Endothelial cell of umbilical vein (primary cell): ENCODE data around the gene MED1. TPM values are rescaled to one million over a fixed set of nuclear protein-coding genes. Genes with fewer than 3 reads are reported as not detected.

Experiments
- BruUV-seq: library from RNA; stranded (reverse); fragments of 400-500 nt; replicated peaks from 2 replicates; lab custom pipeline; 2021; lab: Mats Ljungman, UMichigan
- CTCF ChIA-PET: fragments of 300-600, 350-600 bp; sonication (Branson Sonifier 250); formaldehyde crosslinking; loops from one replicate; lab custom pipeline; 2021; ENCODE audit warnings: antibody characterized with exemption, inconsistent platforms; lab: Charles Lee
- POLR2A ChIA-PET: fragments of 300-600, 350-600 bp; sonication (Branson Sonifier 250); formaldehyde crosslinking; loops from one replicate; lab custom pipeline; 2021; ENCODE audit warnings: antibody characterized with exemption, inconsistent platforms; lab: Charles Lee
- DNase-seq: peaks from one replicate; pipeline ENCODE4 v3.0.0-alpha.2; 2011; ENCODE audit warnings: low read depth, low spot score
- FAIRE-seq: peaks from 2 replicates; lab custom pipeline; 2011; peaks lifted over from hg19 to GRCh38; lab: Jason Lieb, UNC
- H2AFZ ChIP-seq: 2 replicates; pipeline ENCODE4 v1.6.0; 2012; ENCODE audit warnings: low read depth, low read length, control low read depth, inconsistent platforms
- H3K27ac ChIP-seq: 2 replicates; pipeline ENCODE4 v1.5.1; 2011; ENCODE audit warnings: low read depth, mild to moderate bottlenecking, control low read depth, low read length, moderate library complexity; ENCODE audit not compliant: insufficient read depth
- H3K27me3 ChIP-seq, 2 experiments: 2 replicates each; pipeline versions ENCODE4 v1.6.0 to v1.6.1; 2011; ENCODE audit warnings: low read length in 2 of 2, mixed read lengths in 1 of 2; ENCODE audit not compliant: control insufficient read depth in 2 of 2, insufficient read depth in 2 of 2
- H3K36me3 ChIP-seq, 2 experiments: 2 replicates in 1 of 2; 3 replicates in 1 of 2; pipeline ENCODE4 v1.5.1; 2011; ENCODE audit warnings: low read length in 2 of 2, mild to moderate bottlenecking in 1 of 2, moderate library complexity in 1 of 2; ENCODE audit not compliant: control insufficient read depth in 2 of 2, insufficient read depth in 2 of 2; ENCODE audit errors: extremely low read depth in 1 of 2
- H3K4me1 ChIP-seq: 3 replicates; pipeline ENCODE4 v1.5.1; 2011; ENCODE audit warnings: mild to moderate bottlenecking, low read length; ENCODE audit not compliant: control insufficient read depth, insufficient read depth; ENCODE audit errors: extremely low read depth
- H3K4me2 ChIP-seq: 2 replicates; pipeline ENCODE4 v1.6.1; 2011; ENCODE audit warnings: low read length, control low read depth, mixed read lengths; ENCODE audit not compliant: insufficient read depth
- H3K4me3 ChIP-seq, 3 experiments: fragments of 200-600 bp in 1 of 3; sonication (generic), shearing (Covaris generic) in 1 of 3; replicated peaks in 1 of 3; 2 replicates each; pipeline ENCODE4 v1.5.1; 2011 to 2016; ENCODE audit warnings: control low read depth in 3 of 3, low read length in 3 of 3, mild to moderate bottlenecking in 2 of 3, inconsistent platforms in 1 of 3, low read depth in 1 of 3, moderate library complexity in 1 of 3; ENCODE audit not compliant: insufficient read depth in 1 of 3
- H3K79me2 ChIP-seq: 2 replicates; pipeline ENCODE4 v1.6.0; 2012; ENCODE audit warnings: low read length, inconsistent platforms; ENCODE audit not compliant: control insufficient read depth, insufficient read depth
- H3K9ac ChIP-seq: replicated peaks from 2 replicates; pipeline ENCODE3; 2011; ENCODE audit warnings: low read length, control low read depth; ENCODE audit not compliant: insufficient read depth; ENCODE audit errors: extremely low read depth
- H3K9me1 ChIP-seq: replicated peaks from 3 replicates; pipeline ENCODE4 v1.6.0; 2011; ENCODE audit warnings: mild to moderate bottlenecking, low read length; ENCODE audit not compliant: control insufficient read depth, insufficient read depth; ENCODE audit errors: extremely low read depth
- H3K9me3 ChIP-seq: replicated peaks from 2 replicates; pipeline ENCODE4 v1.5.1; 2012; ENCODE audit warnings: low read length, inconsistent platforms; ENCODE audit not compliant: control insufficient read depth, insufficient read depth
- H4K20me1 ChIP-seq: replicated peaks from 2 replicates; pipeline ENCODE3; 2011; ENCODE audit warnings: mild to moderate bottlenecking, low read length; ENCODE audit not compliant: control insufficient read depth, insufficient read depth; ENCODE audit errors: extremely low read depth
- CTCF ChIP-seq, 2 donors: IDR thresholded peaks; 1 replicate in 1 of 2; 2 replicates in 1 of 2; pipeline ENCODE4 v1.5.1; 2011; ENCODE audit warnings: low read length in 2 of 2, mild to moderate bottlenecking in 2 of 2, moderate library complexity in 2 of 2, control low read depth in 1 of 2, inconsistent platforms in 1 of 2, low read depth in 1 of 2; ENCODE audit not compliant: insufficient read depth in 1 of 2; ENCODE audit errors: extremely low read depth in 1 of 2
- EZH2 ChIP-seq: IDR thresholded peaks from 2 replicates; pipeline ENCODE4 v1.6.1; 2012; ENCODE audit warnings: borderline replicate concordance, low read depth, mild to moderate bottlenecking, moderate library complexity, low read length, inconsistent platforms; ENCODE audit not compliant: severe bottlenecking
- FOS ChIP-seq: IDR thresholded peaks from 2 replicates; pipeline ENCODE4 v1.6.1; 2011; ENCODE audit warnings: mild to moderate bottlenecking, low read length, moderate library complexity, borderline replicate concordance; ENCODE audit not compliant: insufficient read depth
- GATA2 ChIP-seq: IDR thresholded peaks from 2 replicates; pipeline ENCODE4 v1.7.0; 2011; ENCODE audit warnings: low read depth, mild to moderate bottlenecking, moderate library complexity, mixed read lengths, low read length; ENCODE audit not compliant: insufficient read length, insufficient read depth
- JUN ChIP-seq: IDR thresholded peaks from 2 replicates; pipeline ENCODE4 v1.6.1; 2011; ENCODE audit warnings: borderline replicate concordance, low read depth; ENCODE audit not compliant: insufficient read length, insufficient read depth
- MAX ChIP-seq: IDR thresholded peaks from 2 replicates; pipeline ENCODE4 v1.6.1; 2011; ENCODE audit not compliant: insufficient read depth, insufficient read length
- MYC ChIP-seq: IDR thresholded peaks from one replicate; pipeline ENCODE4 v1.6.1; 2011; ENCODE audit warnings: mild to moderate bottlenecking, low read depth, low read length
- POLR2A ChIP-seq: IDR thresholded peaks from 2 replicates; pipeline ENCODE4 v1.6.1; 2012; ENCODE audit warnings: low read depth, mild to moderate bottlenecking, control low read depth, low read length
- POLR2AphosphoS5 ChIP-seq: IDR thresholded peaks from 2 replicates; pipeline ENCODE4 v1.6.1; 2012; ENCODE audit warnings: low read depth, mild to moderate bottlenecking, control low read depth, low read length, moderate library complexity; ENCODE audit not compliant: insufficient read depth
- dilution Hi-C: fragments of 300-500 bp; cut with MboI; formaldehyde crosslinking; loops from one replicate; pipeline ENCODE4 v1.15.0; 2019; ENCODE audit warnings: low sequenced_read_pairs; ENCODE audit not compliant: extremely low pct_ligation_motif_present
- intact Hi-C: fragments of 100-400 bp; cut with micrococcal nuclease; formaldehyde crosslinking; loops from one replicate; pipeline ENCODE4 v1.10.0; 2022
- polyA plus RNA-seq, 4 experiments: library from polyadenylated mRNA; depleted of rRNA in 3 of 4; stranded (reverse) in 3 of 4; unstranded in 1 of 4; fragments of >200 nt; gene quantifications; 2 replicates each; pipeline versions ENCODE4 v1.2.1 to v1.2.3, GENCODE V29; 2011 to 2012; ENCODE audit warnings: missing spikeins in 1 of 4
- total RNA-seq: library from RNA; stranded (reverse); gene quantifications from 2 replicates; pipeline ENCODE4 v1.2.3, GENCODE V29; 2021

Gene MED1
- total and polyA plus RNA-seq, 2 donors (not counting 3 experiments of a cell fraction or from before 2014, with no cell fraction given) = 19.8 to 46.2 TPM

- FAIRE-seq (peak; percentile 64), DNase-seq (peak; percentile 24)
- Histone ChIP-seq H4K20me1 (no peaks in the 10 kb centered on the region), H3K27ac (no peak overlapping the region), H3K4me2 (no peak overlapping the region), H3K9me3 (no peaks in the 10 kb centered on the region), H2AFZ (no peak overlapping the region), H3K36me3 (peaks cover 14 to 20% of the 10 kb centered on the region in 2 experiments), H3K9ac (no peak overlapping the region), H3K4me1 (peaks cover 10% of the 10 kb centered on the region), H3K79me2 (no peaks in the 10 kb centered on the region), H3K27me3 (no peaks in the 10 kb centered on the region), H3K9me1 (no peaks in the 10 kb centered on the region), H3K4me3 (no peak overlapping the region)
- TF ChIP-seq GATA2 (no peak), FOS (peak; percentile 87), POLR2A (no peak), JUN (peak; percentile 54)
- dilution Hi-C loops (no loop called here), intact Hi-C loops (no loop called here)
- BruUV-seq = no TSS peak
- CTCF ChIA-PET = no interaction called here
- POLR2A ChIA-PET = no interaction called here
These were observed 46.3 kb downstream of the MED1 start for GRCh38 chr17:39404542-39405378.

GRCh38 chr17:39402890-39403605 lies 48.0 kb downstream of the MED1 start:
- peaks cover 11% of the 10 kb centered on the region for H3K4me1 ChIP-seq
- H3K79me2 ChIP-seq = no peaks in the 10 kb centered on the region
- no peak overlapping the region for H2AFZ ChIP-seq
- H4K20me1 ChIP-seq = no peaks in the 10 kb centered on the region
- H3K36me3 ChIP-seq = peaks cover 2 to 7% of the 10 kb centered on the region in 2 experiments
- no TSS peak for BruUV-seq
- H3K9ac ChIP-seq = no peak overlapping the region
- FAIRE-seq (no peak), DNase-seq (no peak)
- no peaks in the 10 kb centered on the region for H3K27me3 ChIP-seq
- no peak overlapping the region for H3K27ac ChIP-seq
- dilution Hi-C loops = no loop called here
- H3K9me1 ChIP-seq = no peaks in the 10 kb centered on the region
- H3K4me2 ChIP-seq = no peak overlapping the region
- H3K9me3 ChIP-seq = no peaks in the 10 kb centered on the region
- POLR2A ChIA-PET = no interaction called here
- TF ChIP-seq POLR2AphosphoS5 (no peak), CTCF (IDR thresholded peaks at IDR 0.05; ENCODE audit: extremely low read depth in 1 of 2, insufficient read depth in 1 of 2, low read depth in 1 of 2, low read length in 2 of 2) (no peak), GATA2 (no peak), MYC (no peak), FOS (no peak), EZH2 (no peak), JUN (no peak), MAX (no peak), POLR2A (no peak)
- CTCF ChIA-PET = no interaction called here
- H3K4me3 ChIP-seq = no peak overlapping the region
- intact Hi-C loops = no loop called here
